HG03103 (cell line): ENCODE measurements around the gene SLC22A16.
"Not testable (repeated sequence)": the region's sequence is repeated elsewhere in the genome, so short reads cannot be mapped to it uniquely, and the experiment has no call there.

ENCODE experiments used
- ATAC-seq: cut with Tn5 transposase; IDR thresholded peaks from one replicate; pipeline ENCODE4 v1.9.1; 2021; ENCODE audit warnings: low read depth; ENCODE audit not compliant: unreplicated experiment

SLC22A16 gene

DNA sequence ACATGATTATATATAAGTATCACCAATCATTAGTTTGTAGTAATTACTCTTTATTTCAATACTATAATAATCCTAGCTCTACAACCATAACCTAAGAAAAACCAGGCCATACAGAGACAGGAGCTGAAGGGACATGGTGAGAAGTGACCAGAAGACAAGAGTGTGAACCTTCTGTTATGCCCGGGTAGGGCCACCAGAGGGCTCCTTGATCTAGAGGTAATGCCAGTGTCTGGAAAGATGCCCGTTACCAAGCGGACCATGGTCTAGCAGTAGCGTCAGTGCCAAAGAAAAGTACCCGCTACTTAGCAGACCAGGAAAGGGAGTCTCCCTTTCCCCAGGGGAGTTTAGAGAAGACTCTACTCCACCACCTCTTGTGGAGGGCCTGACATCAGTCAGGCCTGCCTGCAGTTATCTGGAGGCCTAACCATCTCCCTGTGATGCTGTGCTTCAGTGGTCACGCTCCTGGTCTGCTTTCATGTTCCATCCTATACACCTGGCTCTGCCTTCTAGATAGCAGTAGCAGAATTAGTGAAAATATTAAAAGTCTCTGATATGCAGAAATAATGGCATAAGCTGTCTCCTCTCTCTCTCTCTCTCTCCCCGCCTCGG is 18.7 kb downstream of the SLC22A16 start:
- not testable (repeated sequence) for ATAC-seq

DNA sequence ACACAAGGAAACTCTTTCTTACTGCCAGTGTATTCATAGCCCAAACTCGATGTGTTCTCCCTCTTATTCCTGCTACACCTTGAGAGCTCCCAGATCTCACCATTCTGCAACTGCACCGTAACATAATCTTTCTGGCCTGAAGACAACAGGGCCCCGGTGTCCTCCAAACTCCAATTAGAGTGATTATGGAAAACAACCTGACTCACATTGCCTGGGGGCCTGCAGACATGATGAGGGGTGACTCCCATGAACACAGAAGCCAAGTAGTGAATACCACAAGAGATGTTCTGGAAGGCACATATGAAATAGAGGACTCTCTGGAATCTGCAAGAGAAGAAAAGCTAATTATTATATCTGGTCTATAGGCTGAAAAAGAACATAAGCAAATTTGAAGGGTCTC is 19.7 kb downstream of the SLC22A16 start:
- ATAC-seq, result no peak

DNA sequence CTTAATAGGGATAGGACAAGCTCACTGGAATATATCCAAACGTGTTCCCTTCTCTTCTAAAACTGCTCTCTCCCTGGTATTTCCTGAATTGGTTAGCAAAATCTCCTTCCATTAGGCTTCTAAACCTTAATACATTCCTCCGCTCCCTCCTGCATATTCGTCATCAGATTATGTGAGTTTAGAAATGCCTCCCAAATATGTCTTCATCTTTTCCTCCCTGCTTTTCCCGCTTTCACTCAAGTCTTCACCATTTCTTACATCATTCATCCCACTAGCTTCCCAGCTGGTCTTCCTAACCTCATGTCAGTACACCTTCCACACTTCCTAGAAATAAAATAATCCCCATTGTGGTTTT is 26.9 kb downstream of the SLC22A16 start:
- ATAC-seq, result no peak

DNA sequence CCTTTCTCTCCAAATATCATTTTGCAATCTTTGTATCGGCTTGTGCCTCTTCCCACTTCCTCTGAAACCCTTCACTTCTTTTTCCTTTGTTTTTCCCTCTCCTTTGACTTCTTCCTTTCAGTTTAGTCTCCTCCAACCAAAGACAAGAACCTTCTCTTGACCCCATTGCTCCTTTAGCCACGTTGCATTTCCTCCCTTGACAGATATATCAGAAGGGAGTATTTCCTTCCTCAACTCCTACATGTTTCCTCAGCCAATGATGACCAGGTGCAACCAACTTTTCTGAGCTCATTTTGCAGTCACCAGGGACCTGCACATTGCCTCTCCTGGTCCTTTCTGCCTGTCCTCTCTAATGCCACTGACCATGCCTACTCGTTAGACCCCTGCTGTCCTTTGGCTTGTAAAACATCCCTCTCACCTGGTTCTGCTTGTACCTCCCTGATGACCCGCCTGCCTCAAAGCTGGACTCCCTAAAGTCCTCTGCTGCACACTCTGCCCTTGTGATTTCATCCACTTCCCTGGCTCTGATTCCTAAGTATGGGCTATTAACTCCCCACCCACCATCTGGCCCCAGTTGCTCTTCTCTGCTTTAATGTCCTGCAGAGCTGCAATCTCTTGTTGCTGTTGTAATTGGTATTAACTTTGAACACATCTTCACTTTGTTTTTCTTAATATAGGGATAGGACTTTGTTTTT is 27.4 kb downstream of the SLC22A16 start:
- no peak for ATAC-seq

DNA sequence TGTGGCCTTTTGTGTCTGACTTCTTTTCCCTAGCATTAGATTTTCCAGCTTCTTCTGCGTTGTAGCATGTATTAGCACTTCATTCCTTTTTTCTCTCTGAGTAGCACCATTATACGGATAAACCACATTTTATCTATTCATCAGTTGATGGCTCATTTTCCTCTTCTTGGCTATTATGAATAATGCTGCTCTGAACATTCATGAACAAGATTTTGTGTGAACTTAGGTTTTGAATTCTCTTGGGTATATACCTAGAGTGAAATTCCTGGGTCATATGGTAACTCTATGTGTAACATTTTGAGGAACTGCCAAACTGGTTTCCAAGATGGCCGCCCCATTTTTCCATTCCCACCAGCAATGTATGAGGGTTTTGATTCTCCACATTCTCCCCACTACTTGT is 28.7 kb downstream of the SLC22A16 start:
- no peak for ATAC-seq

DNA sequence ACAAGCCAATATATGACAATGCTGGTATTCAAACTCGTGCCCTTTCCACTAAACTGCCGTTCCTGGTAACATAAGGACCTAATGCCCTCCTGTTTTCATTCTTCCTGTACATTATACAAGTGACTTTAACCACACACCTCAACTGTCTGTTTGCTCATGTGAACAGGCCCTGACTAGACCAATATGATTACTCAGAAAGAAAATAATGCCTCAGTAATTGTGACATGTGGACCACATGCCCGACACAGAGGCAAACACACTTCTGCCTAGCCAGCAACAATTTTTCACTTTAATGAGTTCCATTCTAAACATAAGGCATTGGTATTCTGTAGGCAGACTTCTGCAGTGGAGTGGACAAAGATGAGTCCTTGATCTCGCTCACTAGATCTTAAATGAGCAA is 30.0 kb downstream of the SLC22A16 start:
- no peak for ATAC-seq

DNA sequence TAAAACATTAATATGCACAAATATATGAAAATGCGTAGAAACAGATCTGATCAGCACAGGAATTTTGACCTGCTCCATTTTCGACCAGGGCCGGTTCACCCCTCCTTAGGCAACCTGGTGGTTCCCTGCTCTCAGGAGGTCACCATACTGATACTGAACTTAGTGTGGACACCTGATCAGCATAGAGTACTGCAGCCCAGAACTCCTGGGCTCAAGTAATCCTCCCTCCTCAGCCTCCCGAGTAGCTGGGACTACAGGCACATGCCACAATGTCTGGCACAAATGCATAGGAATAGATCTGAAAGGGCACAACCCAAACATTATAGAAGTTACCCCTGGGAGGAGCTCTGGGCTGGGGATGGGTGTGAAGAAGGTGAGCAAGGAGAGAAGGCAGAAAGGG is 36.4 kb downstream of the SLC22A16 start:
- ATAC-seq, result no peak

DNA sequence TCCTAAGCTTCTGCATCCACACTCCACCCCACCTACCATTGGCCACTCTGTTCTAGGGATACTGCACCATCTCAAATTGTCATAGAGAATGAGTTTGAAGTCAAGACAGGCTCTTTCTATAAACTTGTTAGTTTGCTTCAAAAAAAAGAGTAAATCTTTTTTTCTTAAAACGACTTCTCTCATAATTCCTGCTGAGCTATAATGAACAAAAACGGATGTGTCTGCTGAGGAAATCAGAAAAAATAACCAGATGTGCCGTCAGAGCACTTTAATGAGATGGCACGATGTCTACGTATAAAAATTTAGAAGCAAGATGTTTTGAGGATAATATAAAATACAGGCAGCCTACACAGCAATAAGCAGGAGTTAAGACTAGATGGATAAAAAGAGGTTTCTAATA is 37.1 kb downstream of the SLC22A16 start:
- no peak for ATAC-seq

DNA sequence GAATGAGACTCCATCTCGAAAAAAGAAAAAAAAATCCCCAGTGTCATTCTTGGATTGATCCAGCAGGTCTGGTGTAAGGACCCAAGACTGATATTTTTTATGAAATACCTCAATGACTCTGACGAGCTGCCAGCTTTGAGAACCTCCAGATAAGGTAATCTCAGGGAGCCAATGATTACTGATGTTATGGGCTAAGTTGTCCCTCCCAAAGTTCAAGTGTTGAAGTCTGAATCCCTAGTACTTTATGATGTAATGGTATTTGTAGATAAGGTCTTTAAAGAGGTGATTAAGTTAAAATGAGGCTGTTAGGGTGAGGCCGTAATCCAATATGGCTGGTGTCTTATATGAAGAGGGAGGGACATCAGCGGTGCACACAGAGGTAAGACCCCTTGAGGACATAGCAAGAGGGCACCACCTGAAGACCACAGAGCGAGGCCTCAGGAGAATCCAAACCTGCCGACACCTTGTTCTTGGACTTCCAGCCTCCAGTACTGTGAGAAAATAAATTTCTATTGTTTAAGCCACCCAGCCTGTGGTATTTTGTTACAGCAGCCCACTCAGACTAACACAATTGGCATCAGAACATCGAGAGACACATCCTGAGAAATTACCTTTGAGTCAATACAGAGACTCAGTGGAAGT is 41.3 kb downstream of the SLC22A16 start:
- no peak for ATAC-seq

DNA sequence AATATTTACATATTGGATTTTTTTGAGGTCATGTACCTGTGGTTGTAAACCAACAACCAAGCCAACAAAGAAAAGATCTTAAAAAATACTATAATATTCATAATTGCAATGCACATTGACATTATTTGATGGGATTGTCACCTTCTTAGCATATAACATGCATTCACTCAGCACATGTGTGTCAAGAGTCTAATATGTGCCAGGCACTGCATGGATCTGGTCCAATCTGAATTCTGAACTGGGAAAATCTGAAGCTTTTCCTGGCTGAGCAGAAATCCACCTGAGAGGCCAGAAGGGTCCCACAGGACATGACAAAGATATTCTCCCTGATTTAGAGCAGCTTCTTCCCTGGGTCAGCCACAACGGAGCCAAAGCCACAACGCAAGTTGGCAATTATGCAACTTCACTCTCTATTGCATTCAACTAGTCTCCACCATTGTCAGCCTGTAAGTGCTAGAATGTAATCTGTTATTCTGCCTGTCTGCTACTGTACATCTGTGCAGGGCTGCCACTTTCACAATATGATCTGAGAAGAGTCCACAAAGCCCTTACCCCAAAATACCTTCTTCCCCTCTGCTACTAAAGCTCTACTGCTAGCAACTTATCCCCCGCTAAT is 44.0 kb downstream of the SLC22A16 start:
- no peak for ATAC-seq

DNA sequence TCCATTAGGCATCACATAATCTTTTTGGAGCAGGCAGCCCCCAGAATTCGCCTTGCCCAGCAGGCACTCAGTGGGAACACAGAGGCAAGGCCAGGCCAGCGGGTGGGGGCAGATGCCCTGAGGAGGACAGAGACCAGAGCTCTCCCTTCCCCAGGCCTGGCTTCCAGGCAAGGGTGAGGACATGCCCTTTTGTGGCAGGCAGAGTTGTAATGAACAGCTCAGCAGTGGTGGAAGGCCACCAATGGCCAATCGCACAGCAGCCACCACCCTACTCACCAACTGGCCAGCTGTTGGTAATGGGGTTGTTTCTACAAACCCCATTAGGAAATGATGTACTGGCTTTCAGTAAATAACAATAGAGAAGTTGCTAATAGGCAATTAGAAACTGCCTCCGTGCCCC is 45.7 kb downstream of the SLC22A16 start:
- no peak for ATAC-seq

DNA sequence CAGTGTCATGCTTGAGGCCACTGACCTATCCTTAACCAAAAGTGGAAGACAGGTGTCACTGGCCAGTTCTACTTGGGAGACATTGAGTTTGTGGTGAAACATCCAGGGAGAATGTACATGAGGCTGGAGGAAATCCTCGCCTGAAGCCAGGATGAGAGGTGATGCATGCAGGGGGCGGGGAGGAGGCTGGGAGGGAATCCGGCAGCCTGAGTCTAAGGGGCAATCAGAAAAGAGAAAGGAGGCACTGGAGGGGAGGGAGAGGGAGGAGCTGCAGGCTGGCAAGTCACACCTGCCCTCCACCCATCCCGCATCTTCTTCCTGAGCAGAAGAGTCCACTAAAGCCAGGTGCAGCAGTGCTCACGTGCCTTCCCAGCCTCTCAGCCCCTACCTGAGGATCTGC is 46.2 kb downstream of the SLC22A16 start:
- ATAC-seq, result no peak

DNA sequence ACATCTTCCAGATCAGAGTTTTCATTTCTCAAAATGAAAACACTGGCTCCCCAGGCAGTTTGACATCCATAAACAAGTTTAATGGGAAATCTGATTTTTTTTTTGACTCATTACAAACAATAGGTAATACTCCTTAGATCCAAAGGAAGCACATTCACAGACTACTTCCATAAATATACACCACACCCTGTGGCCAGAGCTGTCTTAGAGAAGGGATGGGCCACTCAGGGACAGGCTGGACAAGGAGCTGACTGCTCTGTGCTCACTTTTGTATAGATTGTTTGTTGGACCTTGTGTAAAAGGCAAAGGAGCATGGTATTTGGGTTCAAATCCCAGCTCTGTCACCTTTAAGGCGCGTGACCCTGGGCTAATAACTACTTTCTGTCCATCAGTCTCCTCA is 48.3 kb downstream of the SLC22A16 start:
- ATAC-seq, result no peak

DNA sequence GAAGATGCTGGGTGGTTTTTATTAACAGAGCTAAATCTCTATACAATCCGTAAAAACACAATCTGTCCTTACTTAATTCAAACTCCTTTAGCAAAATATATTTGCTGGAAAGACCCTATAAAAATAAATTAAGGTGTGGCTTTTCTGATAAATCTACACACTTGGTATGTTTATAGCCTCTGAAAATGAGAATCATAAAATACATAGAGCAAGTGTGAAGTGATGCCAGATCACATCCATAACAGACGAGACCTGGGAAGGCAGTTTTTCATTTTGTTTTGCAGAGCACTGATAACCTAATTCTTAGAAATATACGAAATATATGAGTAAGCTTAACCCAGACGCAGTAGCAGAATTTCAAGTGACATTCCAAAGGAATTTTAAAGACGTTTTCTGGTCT is 50.6 kb downstream of the SLC22A16 start:
- ATAC-seq, result no peak

DNA sequence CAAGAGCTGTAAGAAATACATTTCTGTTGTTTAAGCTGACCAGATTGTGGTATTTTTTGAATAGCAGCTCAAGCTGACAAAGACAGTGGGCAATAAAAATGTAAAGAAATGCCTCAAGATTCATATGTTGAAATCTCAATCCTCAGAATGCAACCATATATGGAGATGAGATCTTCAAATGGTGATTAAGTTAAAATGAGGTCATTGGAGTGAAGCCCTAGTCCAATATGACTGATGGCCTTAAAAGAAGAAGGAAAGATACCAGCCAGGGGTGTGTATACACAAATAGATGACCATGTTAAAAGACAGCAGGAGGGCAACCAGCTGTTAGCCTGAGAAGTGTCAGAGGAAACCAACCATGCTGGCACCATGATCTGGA is 54.0 kb downstream of the SLC22A16 start:
- no peak for ATAC-seq

DNA sequence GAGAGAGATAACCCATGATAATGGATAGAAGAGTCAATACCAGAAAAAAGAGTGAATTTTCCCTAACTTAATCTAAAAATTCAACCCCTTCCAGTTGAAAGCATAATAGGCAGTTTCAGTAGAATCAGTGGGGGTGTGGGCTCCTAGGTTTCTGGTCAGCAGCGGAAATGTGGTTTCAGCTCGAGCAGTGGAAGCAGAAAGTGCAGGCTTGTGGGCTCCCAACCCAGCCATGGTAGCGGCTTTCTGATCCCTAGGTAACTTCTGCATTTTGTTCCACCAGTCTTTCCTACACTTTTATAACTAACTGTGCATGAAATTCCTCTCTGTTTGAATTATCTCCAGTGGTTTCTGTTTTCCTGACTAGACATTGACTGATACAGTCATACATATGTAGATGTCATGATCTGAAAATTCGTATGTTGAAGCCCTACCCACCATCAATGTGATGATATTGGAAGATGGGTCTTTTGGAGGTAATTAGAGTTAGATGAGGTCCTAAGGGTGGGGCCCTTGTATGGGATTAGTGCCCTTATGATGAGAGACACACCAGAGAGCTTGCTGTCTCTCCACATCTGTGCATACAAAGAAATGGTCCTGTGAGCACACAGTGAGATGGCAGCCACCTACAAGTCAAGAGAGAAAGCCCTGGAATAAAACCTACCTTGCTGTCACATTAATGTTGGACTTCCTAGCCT is 54.5 kb downstream of the SLC22A16 start:
- ATAC-seq, result no peak

DNA sequence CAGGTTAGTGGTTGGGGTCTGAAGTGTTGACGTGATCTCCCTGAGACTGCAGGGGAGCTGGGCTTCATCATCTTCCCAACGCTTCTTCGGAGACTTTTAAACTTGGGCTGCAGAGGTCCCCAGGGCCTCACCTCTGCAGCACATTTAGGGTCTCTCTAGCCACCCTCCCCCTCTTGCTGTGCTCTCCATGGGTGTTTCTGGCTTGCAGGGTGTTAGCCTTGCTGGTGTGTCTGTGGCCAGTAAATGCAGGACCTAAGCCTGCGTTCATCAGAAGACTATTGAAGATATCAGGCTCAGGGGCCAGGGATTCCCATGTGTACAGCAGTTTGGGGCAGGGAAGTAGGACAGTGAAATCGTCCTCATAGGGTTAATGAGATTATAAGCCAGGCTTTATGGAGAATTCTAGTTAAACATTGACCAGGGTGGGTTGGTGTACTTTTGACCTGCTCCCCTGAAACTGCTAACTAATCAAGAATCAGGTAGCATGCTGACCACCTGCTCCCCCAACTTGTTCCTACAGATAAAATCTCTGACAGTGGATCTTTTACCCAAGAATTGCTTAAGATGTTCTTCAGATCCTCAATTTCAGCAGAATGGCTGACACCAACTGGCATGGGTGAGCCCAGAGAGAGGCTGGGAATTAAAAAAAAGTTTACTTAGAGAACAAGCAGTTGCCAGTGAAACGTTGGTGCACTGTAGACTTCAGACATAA is 57.2 kb downstream of the SLC22A16 start:
- no peak for ATAC-seq

DNA sequence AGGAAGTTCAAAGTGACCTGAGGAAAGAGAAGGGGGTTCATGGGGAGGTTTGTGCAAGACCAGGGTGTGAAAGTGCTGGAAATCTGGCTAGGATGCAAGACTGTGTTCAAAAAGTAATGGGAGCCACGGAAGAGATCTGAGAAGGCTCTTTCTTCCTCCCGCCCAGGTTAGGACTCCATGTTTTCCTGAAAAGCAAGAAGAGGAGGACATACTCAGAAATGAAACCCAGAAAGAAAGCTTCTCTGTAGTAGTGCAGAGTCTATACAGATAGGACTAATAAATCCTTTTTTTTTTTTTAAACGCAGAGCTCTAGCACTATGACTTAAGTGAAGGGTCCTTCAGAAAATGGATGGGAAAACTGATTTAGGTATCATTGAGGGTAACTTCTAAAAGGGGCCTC is 57.8 kb downstream of the SLC22A16 start:
- no peak for ATAC-seq

DNA sequence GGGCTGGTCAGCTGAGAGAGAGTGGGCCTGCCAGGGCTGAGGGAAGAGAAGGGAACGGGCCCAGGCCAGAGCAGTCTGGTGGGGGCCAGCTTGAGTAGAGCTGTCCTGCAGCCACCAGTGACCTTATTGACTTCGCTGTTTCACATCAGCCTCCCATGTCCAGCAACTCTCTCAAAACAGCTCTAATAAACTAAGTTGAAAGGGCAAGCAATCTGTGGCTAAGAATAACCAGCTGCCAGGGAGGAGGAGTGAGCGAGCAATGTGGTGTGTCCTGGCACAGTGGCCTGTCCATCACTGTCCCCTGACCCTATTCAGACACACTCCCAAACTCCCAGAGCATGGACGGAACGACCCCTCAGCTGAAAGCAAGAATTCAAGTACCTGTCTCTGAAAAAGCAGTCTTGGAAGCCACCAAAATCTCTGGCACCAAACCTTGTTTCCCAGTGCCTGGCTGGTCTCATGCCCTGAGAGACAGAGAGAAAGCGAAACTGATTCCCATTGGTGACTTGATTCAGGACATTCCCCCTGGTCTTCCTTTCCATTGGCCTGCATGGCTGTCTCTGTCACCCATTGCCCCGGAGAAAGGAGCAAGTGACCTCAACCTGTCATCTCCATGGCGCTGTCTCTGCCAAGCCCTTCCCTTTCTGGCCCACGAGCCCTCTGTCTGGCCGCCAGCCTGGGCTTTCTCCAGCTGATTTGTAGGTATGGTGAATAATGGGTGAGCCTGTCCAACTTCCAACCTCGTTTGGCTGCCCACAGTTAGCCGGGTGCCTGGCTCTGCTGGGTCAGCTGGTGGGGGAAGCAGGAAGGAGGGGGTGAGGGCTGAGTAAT is 61.1 kb downstream of the SLC22A16 start, which contains the start of gene DDO:
TSS of gene DDO (minus strand) at position 490 of the 831 bp plus-strand sequence. CDS start 2,113 bp downstream, outside the sequence.
- ATAC-seq, result no peak

DNA sequence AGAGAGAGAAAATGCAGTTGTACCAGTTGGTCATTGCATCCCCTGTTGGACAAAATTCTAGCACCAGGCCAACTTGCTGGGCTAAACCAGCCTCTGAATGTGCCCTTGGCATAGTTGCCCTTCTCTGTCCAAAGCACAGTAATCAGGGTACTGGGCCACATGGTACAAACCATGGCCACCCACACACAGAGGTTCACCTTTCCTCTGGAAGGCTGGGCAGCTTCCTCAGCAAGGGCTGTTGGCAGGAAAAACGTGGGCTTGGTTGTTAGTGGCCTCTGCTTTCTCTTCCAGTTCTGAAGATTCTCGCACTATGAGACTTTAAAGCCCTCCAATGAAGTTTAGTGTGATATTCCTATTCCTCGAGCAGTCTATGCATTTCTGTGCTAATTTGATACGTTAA is 61.7 kb downstream of the SLC22A16 start:
- ATAC-seq, result no peak
